HG03095 (cell line): ENCODE data around the gene FOXO3.

ENCODE experiments used
- ATAC-seq: cut with Tn5 transposase; IDR thresholded peaks from one replicate; pipeline ENCODE4 v1.9.1; 2021; ENCODE audit warnings: moderate library complexity; ENCODE audit not compliant: unreplicated experiment

FOXO3 gene

GRCh38 chr6:108594151-108594550, 33.4 kb downstream of the FOXO3 start:
- no peak for ATAC-seq

- ATAC-seq = no peak
These were observed 33.9 kb downstream of the FOXO3 start for GRCh38 chr6:108594640-108595039.

GRCh38 chr6:108596956-108597355, 36.2 kb downstream of the FOXO3 start:
- ATAC-seq = no peak

GRCh38 chr6:108597572-108598304, 37.0 kb downstream of the FOXO3 start:
- ATAC-seq = peak; percentile 44

- ATAC-seq = peak; percentile 80
These were observed 37.7 kb downstream of the FOXO3 start for GRCh38 chr6:108598305-108598863.

- ATAC-seq = no peak
These were observed 43.4 kb downstream of the FOXO3 start for GRCh38 chr6:108604156-108604555.

GRCh38 chr6:108606250-108606690, 45.6 kb downstream of the FOXO3 start:
- ATAC-seq = no peak

- ATAC-seq = no peak
These were observed 47.9 kb downstream of the FOXO3 start for GRCh38 chr6:108608453-108609275.

- ATAC-seq = no peak
These were observed 48.6 kb downstream of the FOXO3 start for GRCh38 chr6:108609276-108609769.

GRCh38 chr6:108610270-108610839, 49.6 kb downstream of the FOXO3 start:
- no peak for ATAC-seq

GRCh38 chr6:108610957-108611586, 50.4 kb downstream of the FOXO3 start:
- ATAC-seq = no peak

GRCh38 chr6:108612852-108613251, 52.1 kb downstream of the FOXO3 start:
- no peak for ATAC-seq

- ATAC-seq = no peak
These were observed 55.8 kb downstream of the FOXO3 start for GRCh38 chr6:108616544-108616943.

- ATAC-seq = no peak
These were observed 56.3 kb downstream of the FOXO3 start for GRCh38 chr6:108616973-108617372.

- ATAC-seq = no peak
These were observed 58.0 kb downstream of the FOXO3 start for GRCh38 chr6:108618623-108619152.

- ATAC-seq = no peak
These were observed 58.9 kb downstream of the FOXO3 start for GRCh38 chr6:108619431-108620197.

GRCh38 chr6:108621117-108621516, 60.4 kb downstream of the FOXO3 start:
- ATAC-seq = no peak

- no peak for ATAC-seq
These were observed 62.1 kb downstream of the FOXO3 start for GRCh38 chr6:108622641-108623298.

GRCh38 chr6:108623995-108624394, 63.3 kb downstream of the FOXO3 start:
- ATAC-seq = no peak
